HG02885 (cell line): Measurements from ENCODE around the gene ZNF385B.

Experiments
- ATAC-seq: cut with Tn5 transposase; IDR thresholded peaks from one replicate; pipeline ENCODE4 v1.9.1; 2021; ENCODE audit warnings: mild to moderate bottlenecking; ENCODE audit not compliant: unreplicated experiment, poor library complexity

Gene ZNF385B

DNA sequence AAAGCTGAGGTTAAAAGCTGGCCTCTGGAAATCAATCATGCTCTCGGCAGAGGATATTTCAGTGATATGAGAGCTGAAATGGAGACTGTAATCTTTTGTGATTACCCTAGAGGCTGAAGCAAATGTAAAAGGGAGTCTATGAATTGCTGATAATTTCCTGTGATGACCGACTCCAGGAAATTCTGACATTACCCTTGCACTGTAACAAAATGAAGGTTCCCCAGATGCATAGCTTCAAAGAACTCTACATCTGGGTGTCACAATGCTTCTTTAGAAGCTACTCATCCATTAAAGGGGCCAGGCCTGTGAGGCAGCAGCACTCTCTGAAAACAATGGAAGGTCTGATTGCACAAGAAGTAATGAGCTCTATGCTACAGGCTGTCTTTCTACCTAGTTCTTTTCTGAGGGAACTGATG lies 328.5 kb downstream of the ZNF385B start:
- ATAC-seq = no peak

- ATAC-seq = no peak
Measured at GRCh38 chr2:179528576-179529069, 332.8 kb downstream of the ZNF385B start.

DNA sequence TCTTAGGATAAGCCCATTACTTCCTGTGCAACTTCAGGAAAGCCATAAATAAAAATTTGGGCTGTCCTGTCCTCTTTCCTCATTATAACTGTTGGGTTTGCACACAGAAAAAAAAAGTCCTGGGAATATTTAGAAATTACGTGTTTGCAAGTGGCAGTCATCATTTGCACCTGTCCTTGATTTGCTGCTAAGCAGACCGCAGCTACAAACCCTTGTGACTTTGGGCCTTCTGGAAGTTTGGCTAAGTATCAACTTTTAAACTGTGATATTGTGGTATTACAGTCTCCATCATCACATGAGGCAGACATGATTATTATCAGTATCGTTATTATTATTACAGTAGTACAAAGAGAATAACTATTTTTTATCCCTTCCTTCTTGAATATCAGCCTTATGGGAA lies 336.1 kb downstream of the ZNF385B start:
- ATAC-seq = no peak

GRCh38 chr2:179524809-179525339 lies 336.5 kb downstream of the ZNF385B start:
- ATAC-seq = no peak

GRCh38 chr2:179521944-179522343 lies 339.5 kb downstream of the ZNF385B start:
- no peak for ATAC-seq

DNA sequence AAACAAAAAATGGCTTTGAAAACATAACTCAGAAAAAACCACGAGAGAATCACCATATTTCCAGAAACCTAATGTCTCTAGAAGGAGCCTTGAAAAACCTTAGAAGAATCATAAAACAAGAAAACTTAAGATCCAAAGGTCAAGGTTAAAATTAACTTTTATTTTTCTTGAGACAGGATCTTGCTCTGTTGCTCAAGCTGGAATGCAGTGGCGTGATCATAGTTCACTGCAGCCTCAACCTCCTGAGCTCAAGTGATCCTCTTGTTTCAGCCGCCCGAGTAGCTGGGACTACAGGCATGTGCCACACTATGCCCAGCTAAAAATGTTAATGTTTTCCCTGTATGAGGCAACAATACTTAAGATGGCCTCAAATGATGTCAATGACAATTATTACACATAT lies 342.6 kb downstream of the ZNF385B start:
- no peak for ATAC-seq

DNA sequence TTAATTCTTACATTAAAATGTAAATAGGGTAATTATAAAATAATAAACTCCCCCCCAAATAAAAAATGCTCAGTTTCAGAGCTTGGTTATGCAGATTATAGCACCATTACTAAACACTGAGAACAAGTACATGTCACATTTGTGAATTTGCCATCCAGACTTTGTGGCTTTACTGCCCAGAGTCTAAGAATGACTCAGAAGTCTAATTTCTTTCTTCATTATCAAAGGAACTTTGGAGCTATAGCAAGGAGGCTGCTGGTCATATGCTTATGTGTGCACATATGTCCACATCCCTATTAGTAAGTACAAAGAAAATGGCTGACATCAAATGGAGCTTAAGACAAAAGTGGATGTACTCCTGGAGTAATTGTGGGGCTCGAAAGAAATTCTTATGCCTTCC lies 348.2 kb downstream of the ZNF385B start:
- no peak for ATAC-seq

DNA sequence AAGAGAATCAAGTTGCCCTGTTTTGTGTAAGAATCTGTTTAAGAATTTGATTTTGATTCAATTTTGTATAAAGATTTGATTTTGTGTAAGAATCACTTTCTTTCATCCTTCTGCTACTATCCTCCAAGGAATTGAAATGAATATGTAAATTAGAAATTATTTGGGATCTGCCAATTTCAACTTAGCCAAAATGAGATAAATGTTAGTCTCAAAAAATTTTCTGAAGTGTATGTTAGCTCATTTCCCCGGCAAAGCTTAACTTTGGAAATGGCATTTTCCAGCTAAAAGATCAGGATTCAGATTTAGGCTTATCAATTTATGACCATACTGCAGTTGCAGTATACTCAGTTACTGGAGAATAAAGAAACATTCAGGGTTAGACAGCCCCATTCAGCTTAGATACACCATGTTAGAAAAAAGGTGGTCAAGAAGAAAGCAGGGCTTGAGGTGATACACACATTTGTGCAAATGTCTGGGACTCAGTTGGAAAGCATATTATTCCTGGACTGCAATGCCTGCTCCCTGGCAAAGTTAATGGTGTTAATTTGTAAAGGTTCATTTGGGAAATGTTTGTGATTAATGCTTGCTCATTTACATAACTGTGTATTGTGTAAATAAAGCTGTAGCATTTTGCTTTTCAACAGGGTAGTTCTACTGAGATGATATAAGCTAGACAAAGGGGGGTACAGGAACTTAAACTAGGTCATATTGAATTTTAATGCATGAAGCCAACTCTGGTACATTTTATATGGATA lies 349.0 kb downstream of the ZNF385B start:
- no peak for ATAC-seq

DNA sequence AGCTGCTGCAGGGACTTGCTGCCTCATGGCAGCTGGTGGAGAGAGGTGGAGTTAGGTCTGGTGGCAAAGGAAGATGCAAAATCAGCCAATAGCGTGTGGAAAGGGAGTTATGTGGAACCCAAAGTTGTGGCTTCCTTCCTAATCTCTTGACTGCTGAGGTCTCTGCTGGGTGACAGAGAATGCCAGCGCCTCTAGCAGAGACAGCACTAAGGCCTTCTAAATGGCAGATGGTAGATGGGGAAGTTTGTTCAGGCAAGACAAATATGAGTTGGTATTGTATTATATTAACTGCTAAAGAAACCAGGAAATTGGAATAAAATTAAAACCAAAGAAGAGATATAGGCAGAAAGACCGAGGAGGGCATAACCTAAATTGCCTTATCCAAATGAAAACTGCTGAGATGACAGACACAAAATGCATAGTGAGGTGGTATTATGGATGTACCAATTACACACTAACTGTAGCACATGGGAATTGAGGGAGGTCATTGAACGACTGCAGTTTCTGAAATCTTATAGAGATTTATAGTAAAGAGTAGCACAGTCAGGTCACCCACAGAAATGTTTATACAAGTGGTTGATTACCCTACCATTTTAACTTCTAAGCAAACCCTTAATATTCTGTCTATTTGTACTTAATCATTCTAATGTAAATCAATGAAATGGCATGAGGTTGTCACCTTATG lies 350.2 kb downstream of the ZNF385B start:
- no peak for ATAC-seq

DNA sequence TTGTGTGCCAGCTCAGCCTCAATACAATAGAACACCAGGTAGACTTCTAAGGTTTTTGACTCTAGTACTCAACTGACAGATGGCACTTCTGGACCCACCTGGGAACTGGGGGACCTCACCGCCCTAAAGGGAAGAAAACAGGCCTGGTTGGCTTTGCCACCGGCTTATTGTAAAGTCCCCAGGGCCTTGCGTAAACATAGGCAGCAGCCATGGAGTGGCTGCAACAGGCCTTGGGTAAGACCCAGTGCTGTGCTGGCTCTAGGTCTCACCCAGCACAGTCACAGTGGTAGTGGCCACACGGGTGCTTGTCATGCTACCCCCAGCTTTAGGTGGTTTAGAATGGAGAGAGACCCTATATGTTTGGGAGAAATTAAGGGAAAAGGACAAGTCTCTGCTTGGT lies 366.1 kb downstream of the ZNF385B start:
- ATAC-seq = no peak

DNA sequence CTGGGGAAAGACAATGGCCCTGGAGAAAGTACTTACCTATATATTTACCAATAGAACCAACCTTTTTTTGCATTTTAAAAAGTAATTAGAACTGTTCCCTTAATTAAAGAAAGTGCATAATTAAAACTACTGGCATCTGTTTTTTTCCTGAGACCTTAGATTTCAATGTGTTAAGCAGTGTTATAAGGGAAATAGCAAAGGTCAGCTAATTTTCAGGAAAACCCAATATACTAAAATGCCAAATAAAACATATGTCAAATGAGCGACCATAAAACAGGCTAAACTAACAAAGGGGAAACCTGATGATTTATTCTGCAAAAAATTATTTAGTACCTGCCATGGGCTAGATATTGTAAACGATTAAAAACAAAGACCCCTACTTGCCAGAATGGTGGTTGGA lies 372.8 kb downstream of the ZNF385B start:
- ATAC-seq = no peak

DNA sequence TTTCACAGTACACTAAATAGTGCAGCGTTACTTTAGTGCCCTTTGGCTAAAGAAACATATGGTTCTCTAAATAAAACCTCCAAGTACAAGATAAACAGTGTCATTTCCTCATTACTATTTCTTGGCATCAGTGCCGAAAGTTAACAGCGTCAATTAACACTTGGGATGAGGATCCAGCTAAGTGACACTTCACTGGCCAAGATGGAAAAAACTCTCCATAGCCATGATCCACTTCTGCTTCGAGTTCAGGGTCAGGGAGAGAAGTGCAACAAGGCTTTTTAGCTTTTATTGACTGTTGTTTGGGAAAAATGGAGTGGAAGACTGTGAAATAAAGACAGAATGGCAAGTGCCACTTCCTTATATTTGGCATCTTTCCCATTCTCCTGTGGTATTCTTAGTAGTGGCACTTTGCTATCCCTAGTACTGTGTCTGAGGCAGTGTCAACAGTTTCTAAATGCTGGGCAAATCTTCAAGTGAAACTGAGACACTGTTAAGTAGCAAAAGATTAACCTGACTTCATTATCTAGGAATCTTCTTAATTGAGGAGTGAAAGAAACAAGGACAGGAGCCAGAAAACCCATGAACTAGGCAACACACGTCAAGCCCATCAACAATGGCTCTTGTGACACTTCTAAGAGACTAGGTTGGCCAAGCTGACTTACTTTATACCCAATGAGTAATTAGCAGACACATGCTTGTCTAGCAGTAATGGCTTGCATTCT lies 374.2 kb downstream of the ZNF385B start:
- no peak for ATAC-seq

DNA sequence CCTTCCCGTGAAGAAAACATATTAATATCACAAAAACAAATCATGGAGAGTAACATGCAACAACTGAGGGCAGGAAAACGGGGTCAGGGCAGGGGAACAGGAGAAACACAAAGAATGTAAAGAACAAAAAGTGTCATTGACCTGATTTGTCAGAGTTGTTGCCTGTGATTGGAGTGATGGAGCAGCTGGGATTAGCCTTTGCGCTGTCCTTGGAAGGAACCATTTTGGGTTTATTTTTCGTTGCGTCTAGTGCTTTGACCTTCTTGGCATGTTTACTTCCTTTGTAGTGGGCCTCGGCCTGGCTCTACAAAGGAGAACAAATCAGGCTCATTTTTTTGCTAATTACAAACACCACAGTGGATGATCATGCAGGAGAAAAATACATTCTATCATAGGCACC lies 378.3 kb downstream of the ZNF385B start:
- no peak for ATAC-seq

- ATAC-seq = no peak
Measured at GRCh38 chr2:179479947-179480346, 381.5 kb downstream of the ZNF385B start.

GRCh38 chr2:179478771-179479170 lies 382.6 kb downstream of the ZNF385B start:
- ATAC-seq = no peak

GRCh38 chr2:179470992-179471391 lies 390.4 kb downstream of the ZNF385B start:
- ATAC-seq = no peak

GRCh38 chr2:179470089-179470488 lies 391.3 kb downstream of the ZNF385B start:
- ATAC-seq = no peak

DNA sequence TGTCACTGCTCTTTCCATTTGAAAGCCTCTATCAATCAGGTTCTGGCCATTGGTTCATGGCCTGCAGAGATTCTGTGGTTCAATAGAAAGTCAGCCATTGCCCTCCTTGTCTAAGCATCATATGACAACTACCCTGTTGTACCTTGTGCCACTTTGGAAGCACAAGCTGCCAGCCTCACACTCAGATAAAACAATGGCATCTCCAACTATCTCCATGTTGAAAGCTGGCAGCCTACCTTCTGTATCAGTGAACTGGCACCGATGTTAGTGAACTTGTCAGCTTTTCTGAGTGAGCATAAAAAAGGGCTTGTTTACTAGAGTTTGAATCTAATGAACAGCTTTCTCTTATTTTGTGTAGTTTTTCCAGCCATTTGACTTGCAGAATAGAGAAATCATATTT lies 393.5 kb downstream of the ZNF385B start:
- ATAC-seq = no peak

GRCh38 chr2:179467111-179467510 lies 394.3 kb downstream of the ZNF385B start:
- no peak for ATAC-seq

DNA sequence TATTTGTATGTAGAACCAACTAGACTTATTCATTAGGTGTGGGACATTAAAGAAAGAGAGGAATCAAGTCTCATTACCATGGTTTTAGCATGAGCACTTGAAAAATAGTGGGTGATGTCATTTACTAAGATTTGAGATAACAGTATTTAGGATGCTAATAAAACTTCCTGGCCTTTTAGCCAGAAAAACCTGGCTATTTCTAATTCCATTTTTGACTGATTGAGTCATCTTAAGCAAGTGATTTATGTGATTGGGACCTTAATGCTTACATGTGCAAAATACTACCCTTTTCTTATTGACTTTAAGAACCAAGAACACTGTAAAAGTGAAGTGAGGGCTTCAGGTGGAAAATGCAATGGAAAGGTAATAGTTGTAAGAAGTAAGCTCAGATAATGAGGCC lies 400.0 kb downstream of the ZNF385B start:
- no peak for ATAC-seq
